Activated T-helper 17 cell treated with anti-CD3 and anti-CD28 coated beads, Interleukin-2, amount 50 U/mL, for 72 hours (primary cell): ENCODE data around the gene ETS1. TPM values are rescaled to one million over a fixed set of nuclear protein-coding genes. Genes with fewer than 3 reads are reported as not detected.

Experiments
- ATAC-seq: fragments of 150-1000 bp; cut with Tn5 transposase; replicated peaks from 2 replicates; pipeline ENCODE4 v1.10.0; 2021; ENCODE audit warnings: mild to moderate bottlenecking, moderate library complexity
- H3K27ac Mint-ChIP-seq: one replicate; pipeline ENCODE4 v1.8.0; 2022; ENCODE audit warnings: mixed read lengths
- H3K27me3 Mint-ChIP-seq: one replicate; pipeline ENCODE4 v1.8.0; 2022; ENCODE audit warnings: mixed read lengths
- H3K36me3 Mint-ChIP-seq: one replicate; pipeline ENCODE4 v1.8.0; 2022; ENCODE audit warnings: low read depth, mild to moderate bottlenecking, mixed read lengths
- H3K4me1 Mint-ChIP-seq: one replicate; pipeline ENCODE4 v1.8.0; 2022; ENCODE audit warnings: mixed read lengths
- H3K4me3 Mint-ChIP-seq: one replicate; pipeline ENCODE4 v1.8.0; 2022; ENCODE audit warnings: mild to moderate bottlenecking, mixed read lengths
- H3K9me3 Mint-ChIP-seq: one replicate; pipeline ENCODE4 v1.8.0; 2022; ENCODE audit warnings: mixed read lengths
- total RNA-seq, 2 donors: library from RNA; stranded (reverse); gene quantifications; one replicate each; pipeline ENCODE4 v1.2.3, GENCODE V29; 2022

ETS1 gene
- total RNA-seq, 2 donors from 2014 or later, result 309 to 471 TPM

DNA sequence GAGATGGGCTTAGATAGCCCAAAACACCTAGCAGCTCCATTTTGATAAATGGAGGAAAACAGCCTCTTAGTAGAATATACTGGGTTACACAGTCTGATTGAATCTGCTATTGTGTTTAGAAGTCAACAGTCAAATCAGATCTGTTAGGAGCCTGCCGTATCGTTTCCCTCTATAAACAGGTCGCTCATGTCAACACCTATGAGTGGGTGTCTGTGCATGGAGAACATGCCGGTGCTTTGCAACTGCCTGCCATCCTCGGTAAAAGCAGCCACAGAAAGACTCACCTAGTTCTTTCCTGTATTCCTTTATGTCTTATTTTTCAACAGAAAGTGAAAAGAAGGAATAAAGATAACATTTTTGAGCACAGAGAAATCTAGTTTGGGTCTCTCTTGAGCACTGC, 99.4 kb downstream of the ETS1 start:
- peak; percentile 25 for ATAC-seq
- peak overlapping the region; percentile 99 for H3K4me3 Mint-ChIP-seq
- H3K27ac Mint-ChIP-seq, result peak overlapping the region; percentile 100
- no peaks in the 10 kb centered on the region for H3K9me3 Mint-ChIP-seq
- H3K36me3 Mint-ChIP-seq, result peaks cover 100% of the 10 kb centered on the region
- H3K27me3 Mint-ChIP-seq, result no peaks in the 10 kb centered on the region
- peaks cover 91% of the 10 kb centered on the region for H3K4me1 Mint-ChIP-seq

DNA sequence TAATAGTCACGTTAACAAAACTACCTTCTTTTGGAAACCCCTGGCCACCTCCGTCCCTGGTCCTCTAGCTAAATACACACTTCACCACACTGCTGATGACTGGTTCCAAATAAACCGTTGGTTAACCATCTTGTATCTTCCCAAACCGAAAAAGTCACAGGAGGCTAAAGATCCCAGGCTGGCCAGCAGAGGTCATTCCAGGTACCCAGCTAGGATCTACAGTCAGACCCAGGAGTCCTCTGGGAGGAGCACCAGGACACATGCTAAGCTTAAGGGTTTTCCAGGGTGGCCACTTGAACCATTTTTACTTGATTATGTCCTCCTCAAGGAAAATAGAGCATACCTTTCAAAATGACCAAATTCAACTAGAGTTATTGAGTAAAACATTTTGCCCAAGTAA, 103.2 kb downstream of the ETS1 start:
- H3K4me1 Mint-ChIP-seq, result peaks cover 83% of the 10 kb centered on the region
- H3K4me3 Mint-ChIP-seq, result peak overlapping the region; percentile 99
- no peaks in the 10 kb centered on the region for H3K9me3 Mint-ChIP-seq
- H3K27me3 Mint-ChIP-seq, result no peaks in the 10 kb centered on the region
- H3K27ac Mint-ChIP-seq, result peak overlapping the region; percentile 100
- H3K36me3 Mint-ChIP-seq, result peaks cover 100% of the 10 kb centered on the region
- ATAC-seq, result no peak

DNA sequence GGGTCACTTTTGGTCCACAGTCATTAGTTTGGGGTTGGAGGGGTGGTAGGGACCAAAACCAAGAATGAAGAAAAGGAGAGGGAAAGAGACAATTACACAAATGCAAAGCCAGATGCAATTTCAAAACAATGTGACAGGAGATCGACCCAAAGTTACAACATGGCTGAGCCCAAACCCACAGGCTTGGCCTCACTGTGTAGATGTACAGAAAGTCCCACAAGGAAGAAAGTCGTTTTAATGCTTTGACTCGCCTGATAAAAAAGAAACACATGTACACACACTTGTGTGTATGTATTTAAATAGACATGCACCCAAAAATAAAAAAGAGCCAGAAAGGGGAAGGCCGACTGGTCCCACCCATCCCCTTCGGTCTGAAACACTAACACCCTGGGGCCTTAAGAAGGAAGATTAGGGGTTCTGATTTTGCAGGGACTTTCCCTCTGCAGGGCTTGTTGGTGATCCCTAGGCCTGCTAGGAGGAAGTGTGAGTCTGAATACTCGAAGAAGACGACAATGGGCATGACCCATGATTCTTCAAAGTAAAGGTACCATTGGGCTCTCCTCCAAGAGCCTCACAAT, 104.1 kb downstream of the ETS1 start:
- peak overlapping the region; percentile 100 for H3K27ac Mint-ChIP-seq
- peaks cover 83% of the 10 kb centered on the region for H3K4me1 Mint-ChIP-seq
- peak overlapping the region; percentile 99 for H3K4me3 Mint-ChIP-seq
- H3K27me3 Mint-ChIP-seq, result no peaks in the 10 kb centered on the region
- peaks cover 100% of the 10 kb centered on the region for H3K36me3 Mint-ChIP-seq
- peak; percentile 30 for ATAC-seq
- no peaks in the 10 kb centered on the region for H3K9me3 Mint-ChIP-seq

DNA sequence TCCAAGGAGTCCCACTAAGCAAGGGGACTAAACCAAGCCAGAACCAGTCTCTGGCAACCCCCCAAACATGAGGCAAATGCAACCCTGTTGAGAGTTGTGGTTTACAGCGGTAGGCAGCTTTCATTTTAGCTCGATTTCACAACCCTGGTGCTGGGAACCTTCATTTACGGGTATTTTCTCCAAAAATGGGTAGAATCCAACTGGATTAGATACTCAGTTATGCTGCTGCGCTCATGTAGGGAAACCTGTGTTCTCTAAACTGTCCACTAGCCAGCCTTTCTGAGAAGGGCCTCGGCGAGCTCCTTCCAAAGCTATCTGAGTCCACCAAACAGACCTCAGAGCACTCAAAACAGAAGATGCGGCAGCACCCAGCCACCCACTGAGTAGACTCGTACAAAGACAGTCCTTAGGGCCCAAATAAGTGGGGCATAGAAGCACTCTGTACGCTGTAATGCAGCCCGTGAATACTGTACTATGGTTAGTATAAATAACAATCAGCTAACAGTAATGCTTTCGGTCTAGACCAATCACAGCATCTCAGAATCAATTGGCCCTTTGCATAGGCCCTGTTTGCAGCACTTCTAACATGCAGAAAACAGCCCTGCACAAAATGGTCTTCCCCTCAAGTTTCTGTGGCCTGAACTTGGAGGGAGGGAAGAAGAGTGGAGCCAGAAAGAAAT, 104.7 kb downstream of the ETS1 start:
- peak; percentile 79 for ATAC-seq
- Mint-ChIP-seq H3K4me1 (peaks cover 83% of the 10 kb centered on the region), H3K27me3 (no peaks in the 10 kb centered on the region), H3K36me3 (peaks cover 100% of the 10 kb centered on the region), H3K27ac (peak overlapping the region; percentile 100), H3K4me3 (peak overlapping the region; percentile 99), H3K9me3 (no peaks in the 10 kb centered on the region)

DNA sequence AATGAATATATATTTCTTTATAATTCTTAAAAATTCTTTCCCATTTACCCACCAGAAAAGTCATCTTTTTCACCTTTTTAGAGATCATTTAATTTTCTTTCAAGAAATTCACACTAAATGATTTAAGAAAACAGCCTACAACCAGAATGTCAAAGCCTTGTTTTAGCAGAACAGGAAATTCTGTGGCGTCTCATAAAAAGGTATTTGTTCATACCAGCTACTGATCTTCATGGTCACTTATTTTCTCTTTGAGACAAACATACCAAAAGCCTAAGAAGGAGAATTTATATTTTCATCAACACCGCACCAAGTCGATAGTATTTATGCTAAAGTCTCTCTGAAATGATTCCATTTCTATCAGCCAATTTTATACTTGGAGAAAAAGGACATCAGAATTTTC, 105.3 kb downstream of the ETS1 start:
- Mint-ChIP-seq H3K9me3 (no peaks in the 10 kb centered on the region), H3K4me1 (peaks cover 88% of the 10 kb centered on the region), H3K4me3 (peak overlapping the region; percentile 99), H3K36me3 (peaks cover 100% of the 10 kb centered on the region), H3K27ac (peak overlapping the region; percentile 100), H3K27me3 (no peaks in the 10 kb centered on the region)
- no peak for ATAC-seq

DNA sequence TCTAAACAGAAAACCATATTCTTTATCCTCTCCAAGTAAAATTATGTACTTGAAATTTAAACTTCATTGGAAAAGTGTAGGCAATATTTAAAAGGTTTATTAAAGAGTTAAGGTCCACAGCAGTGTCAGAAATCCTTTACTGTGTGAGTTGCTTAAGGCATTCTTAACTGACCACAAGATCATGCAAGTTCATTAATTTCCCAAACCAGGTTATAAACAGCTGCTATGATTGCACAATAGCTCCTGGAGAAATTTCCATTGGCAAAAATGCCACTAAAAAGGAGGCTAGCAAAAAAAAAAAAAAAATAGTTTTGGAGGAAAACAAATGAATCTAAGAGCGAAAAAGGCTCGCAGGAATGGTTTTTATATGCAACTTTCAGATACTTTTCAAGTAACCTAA, 106.2 kb downstream of the ETS1 start:
- Mint-ChIP-seq H3K4me3 (peak overlapping the region; percentile 99), H3K27ac (peak overlapping the region; percentile 100), H3K4me1 (peaks cover 91% of the 10 kb centered on the region), H3K9me3 (no peaks in the 10 kb centered on the region), H3K27me3 (no peaks in the 10 kb centered on the region), H3K36me3 (peaks cover 100% of the 10 kb centered on the region)
- ATAC-seq, result no peak

DNA sequence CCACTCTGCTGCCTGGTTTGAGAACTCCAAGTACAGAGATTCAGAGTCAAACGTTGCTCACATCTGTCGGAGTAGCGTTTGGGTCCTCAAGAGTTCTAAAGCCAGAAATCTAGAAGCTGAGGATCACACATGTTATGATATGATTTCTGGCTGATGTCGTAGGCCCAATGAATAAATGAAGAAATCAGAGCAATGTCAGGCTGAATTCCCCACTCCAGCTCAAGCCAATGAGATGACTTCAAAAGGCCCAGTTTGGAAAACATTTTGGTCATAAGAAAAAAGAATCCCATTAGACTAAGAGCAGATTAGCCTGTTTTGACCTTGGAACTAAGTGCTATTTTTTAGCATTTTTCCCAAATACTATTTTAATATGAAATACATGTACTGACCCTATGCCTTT, 106.7 kb downstream of the ETS1 start:
- H3K27me3 Mint-ChIP-seq, result no peaks in the 10 kb centered on the region
- peak overlapping the region; percentile 99 for H3K4me3 Mint-ChIP-seq
- H3K4me1 Mint-ChIP-seq, result peaks cover 90% of the 10 kb centered on the region
- no peaks in the 10 kb centered on the region for H3K9me3 Mint-ChIP-seq
- peaks cover 100% of the 10 kb centered on the region for H3K36me3 Mint-ChIP-seq
- peak overlapping the region; percentile 100 for H3K27ac Mint-ChIP-seq
- no peak for ATAC-seq

DNA sequence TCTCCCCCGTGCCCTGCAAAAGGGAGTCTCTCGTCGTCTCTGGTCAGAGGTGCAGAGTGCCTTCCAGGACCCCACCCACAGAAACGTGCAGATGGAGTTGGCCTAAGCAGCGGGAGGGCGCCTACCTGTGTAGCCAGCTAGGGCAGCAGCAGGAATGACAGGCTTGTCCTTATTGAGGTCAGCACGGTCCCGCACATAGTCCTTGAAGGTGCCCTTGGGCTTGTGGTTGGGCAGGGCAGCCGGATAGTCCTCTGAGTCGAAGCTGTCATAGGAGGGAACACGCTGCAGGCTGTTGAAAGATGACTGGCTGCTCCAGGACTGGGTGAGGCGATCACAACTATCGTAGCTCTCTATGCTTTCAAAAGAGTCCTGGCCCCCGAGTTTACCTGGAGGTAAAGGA, 107.3 kb downstream of the ETS1 start:
- Mint-ChIP-seq H3K27me3 (no peaks in the 10 kb centered on the region), H3K4me3 (peak overlapping the region; percentile 99), H3K9me3 (no peaks in the 10 kb centered on the region), H3K4me1 (peaks cover 86% of the 10 kb centered on the region), H3K27ac (peak overlapping the region; percentile 100), H3K36me3 (peaks cover 100% of the 10 kb centered on the region)
- no peak for ATAC-seq

DNA sequence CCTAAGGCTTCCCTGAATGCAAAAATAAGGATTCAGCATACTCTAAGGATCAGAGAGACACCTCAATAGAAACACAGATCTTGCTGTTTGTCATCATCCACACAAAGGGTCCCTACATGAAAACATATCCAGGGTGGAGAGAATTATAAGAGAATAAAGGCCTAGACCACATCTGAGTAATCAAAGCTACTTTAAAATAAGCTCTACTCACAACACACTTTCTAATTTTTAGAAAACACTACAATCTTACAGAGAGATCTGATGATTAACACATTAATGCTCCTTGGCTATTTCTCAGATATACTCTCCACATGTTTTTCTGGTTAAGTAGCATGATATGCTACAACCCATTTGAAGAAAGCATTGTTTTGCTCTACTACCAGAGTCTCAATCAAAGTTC, 108.2 kb downstream of the ETS1 start:
- H3K36me3 Mint-ChIP-seq, result peaks cover 100% of the 10 kb centered on the region
- peak overlapping the region; percentile 99 for H3K4me3 Mint-ChIP-seq
- H3K27me3 Mint-ChIP-seq, result no peaks in the 10 kb centered on the region
- ATAC-seq, result no peak
- H3K9me3 Mint-ChIP-seq, result no peaks in the 10 kb centered on the region
- H3K27ac Mint-ChIP-seq, result peak overlapping the region; percentile 100
- peaks cover 86% of the 10 kb centered on the region for H3K4me1 Mint-ChIP-seq

DNA sequence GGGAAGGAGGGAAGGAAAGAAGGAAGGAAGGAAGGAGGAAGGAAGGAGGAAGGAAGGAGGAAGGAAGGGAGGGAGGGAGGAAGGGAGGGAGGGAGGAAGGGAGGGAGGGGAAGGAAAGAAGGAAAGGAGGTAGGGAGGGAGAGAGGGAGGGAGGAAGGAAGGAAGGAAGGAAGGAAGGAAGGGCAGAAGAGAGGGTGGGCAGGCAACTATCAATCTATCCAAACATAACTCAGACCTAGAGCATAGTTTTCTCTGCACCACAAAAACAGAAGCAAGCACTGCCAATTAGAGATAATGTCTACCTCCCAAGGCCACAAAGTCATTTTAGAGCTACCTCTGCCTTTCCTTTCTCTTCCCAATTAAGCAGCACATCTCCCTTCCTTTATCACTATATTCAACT, 109.1 kb downstream of the ETS1 start:
- Mint-ChIP-seq H3K9me3 (no peaks in the 10 kb centered on the region), H3K4me3 (peak overlapping the region; percentile 99), H3K27ac (peak overlapping the region; percentile 100), H3K27me3 (no peaks in the 10 kb centered on the region), H3K4me1 (peaks cover 86% of the 10 kb centered on the region), H3K36me3 (peaks cover 100% of the 10 kb centered on the region)
- ATAC-seq, result no peak

DNA sequence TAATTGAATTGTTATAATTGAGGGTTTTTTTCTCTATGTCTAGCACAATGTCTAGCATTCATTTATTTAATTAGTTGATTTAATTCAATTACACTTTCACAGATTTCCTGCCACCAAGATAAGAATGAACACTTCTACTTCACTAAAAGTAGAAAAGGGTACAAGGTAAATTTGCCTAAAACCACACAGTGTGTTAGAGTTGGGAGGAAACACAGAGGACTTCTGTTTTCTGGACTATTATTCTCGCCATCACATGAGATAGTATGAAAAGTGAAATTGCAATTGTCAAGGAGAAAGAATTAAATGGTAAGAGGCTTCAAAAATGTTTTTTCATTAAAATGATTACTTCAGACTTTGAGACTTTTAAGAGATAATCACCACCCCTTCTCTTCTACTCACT, 109.5 kb downstream of the ETS1 start:
- H3K4me3 Mint-ChIP-seq, result peak overlapping the region; percentile 99
- no peak for ATAC-seq
- H3K27me3 Mint-ChIP-seq, result no peaks in the 10 kb centered on the region

DNA sequence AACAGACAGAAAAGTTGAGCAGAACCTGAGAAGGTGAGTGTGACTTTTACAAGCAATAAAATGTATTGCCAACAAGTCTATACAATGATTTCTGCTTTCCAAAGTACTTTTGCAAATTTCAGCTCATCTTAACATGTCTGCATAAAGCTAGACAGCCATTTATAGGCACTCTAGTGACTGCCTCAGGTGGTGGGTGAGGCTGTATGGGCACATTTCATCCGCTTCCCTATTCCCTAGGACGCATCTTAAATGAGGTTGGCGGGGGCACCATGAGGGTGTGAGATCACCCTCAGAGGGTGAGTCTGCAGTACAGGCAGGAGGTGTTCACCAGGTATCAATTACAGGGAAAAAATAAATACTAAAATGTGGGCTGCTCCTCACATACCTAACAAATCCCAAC, 110.1 kb downstream of the ETS1 start:
- no peaks in the 10 kb centered on the region for H3K9me3 Mint-ChIP-seq
- H3K27ac Mint-ChIP-seq, result peak overlapping the region; percentile 100
- H3K4me3 Mint-ChIP-seq, result peak overlapping the region; percentile 99
- peaks cover 100% of the 10 kb centered on the region for H3K36me3 Mint-ChIP-seq
- no peak for ATAC-seq
- no peaks in the 10 kb centered on the region for H3K27me3 Mint-ChIP-seq
- peaks cover 89% of the 10 kb centered on the region for H3K4me1 Mint-ChIP-seq

More for the DNA sequence above, 109.5 kb downstream of the ETS1 start:
- Mint-ChIP-seq H3K9me3 (no peaks in the 10 kb centered on the region), H3K4me1 (peaks cover 86% of the 10 kb centered on the region), H3K27ac (peak overlapping the region; percentile 100), H3K36me3 (peaks cover 100% of the 10 kb centered on the region)

DNA sequence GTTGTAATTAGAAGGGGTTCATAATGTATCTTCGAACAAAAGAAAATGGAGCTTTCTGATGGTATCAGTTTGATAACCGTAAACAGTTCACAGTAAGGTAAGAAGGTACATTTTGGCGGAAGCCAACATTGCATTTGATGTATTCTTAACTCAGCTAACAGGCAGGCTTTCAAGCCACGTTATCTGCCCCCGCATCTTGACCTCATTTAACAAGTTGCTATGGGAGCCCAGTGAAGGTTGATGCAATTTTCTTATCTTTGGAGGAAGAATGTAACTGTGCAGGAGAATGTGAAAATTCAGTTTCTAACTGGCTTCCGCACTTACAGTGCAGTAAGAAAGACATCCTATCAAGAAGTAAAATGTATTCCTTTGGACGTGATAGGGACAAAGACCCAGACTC, 110.6 kb downstream of the ETS1 start:
- Mint-ChIP-seq H3K36me3 (peaks cover 100% of the 10 kb centered on the region), H3K27ac (peak overlapping the region; percentile 100), H3K9me3 (no peaks in the 10 kb centered on the region), H3K4me1 (peaks cover 89% of the 10 kb centered on the region), H3K4me3 (peak overlapping the region; percentile 99), H3K27me3 (no peaks in the 10 kb centered on the region)
- ATAC-seq, result peak; percentile 33

DNA sequence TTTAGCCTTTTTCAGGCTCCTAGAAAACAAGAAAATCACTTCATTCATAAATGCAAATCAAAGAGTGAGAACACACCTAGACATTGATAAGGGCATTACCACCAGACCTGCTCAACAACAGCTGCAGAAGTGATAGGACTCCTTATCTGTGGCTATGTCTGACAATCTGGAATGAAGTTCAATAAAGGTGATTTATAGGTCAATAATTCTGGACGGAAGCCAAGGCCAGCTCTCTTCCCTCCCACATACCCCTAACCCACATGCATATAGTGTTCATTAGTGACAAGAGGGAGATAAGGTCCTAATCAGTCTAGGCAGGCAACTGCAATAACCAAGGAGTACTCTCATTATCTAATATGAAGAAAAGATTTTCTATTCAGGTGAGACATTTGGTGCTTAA, 111.3 kb downstream of the ETS1 start:
- Mint-ChIP-seq H3K4me3 (peak overlapping the region; percentile 99), H3K4me1 (peaks cover 92% of the 10 kb centered on the region), H3K27me3 (no peaks in the 10 kb centered on the region), H3K36me3 (peaks cover 100% of the 10 kb centered on the region), H3K9me3 (no peaks in the 10 kb centered on the region), H3K27ac (peak overlapping the region; percentile 100)
- ATAC-seq, result no peak
